SJSA1 (cell line): ENCODE results near the gene HRC. TPM values are rescaled to one million over a fixed set of nuclear protein-coding genes. Genes with fewer than 3 reads are reported as not detected.
"Not testable (repeated sequence)": the region's sequence is repeated elsewhere in the genome, so short reads cannot be mapped to it uniquely, and the experiment has no call there.

ENCODE experiments used
- DNase-seq, 2 experiments: peaks; one replicate each; pipeline ENCODE4 v3.0.0-alpha.2; 2015 to 2020; ENCODE audit warnings: low spot score in 2 of 2, low read depth in 1 of 2
- H3K27ac ChIP-seq: fragments of 250-450 bp; sonication (Bioruptor Pico); 2 replicates; pipeline ENCODE4 v1.5.1; 2020; ENCODE audit warnings: mild to moderate bottlenecking, moderate library complexity
- H3K27me3 ChIP-seq: fragments of 250-450 bp; sonication (Bioruptor Pico); replicated peaks from 2 replicates; pipeline ENCODE4 v1.5.1; 2020; ENCODE audit warnings: mild to moderate bottlenecking, moderate library complexity
- H3K36me3 ChIP-seq: fragments of 250-450 bp; sonication (Bioruptor Pico); 2 replicates; pipeline ENCODE4 v1.5.1; 2020; ENCODE audit warnings: mild to moderate bottlenecking
- H3K4me1 ChIP-seq: fragments of 250-450 bp; sonication (Bioruptor Pico); replicated peaks from 2 replicates; pipeline ENCODE4 v1.6.1; 2021; ENCODE audit warnings: mild to moderate bottlenecking
- H3K4me3 ChIP-seq: fragments of 250-450 bp; sonication (Bioruptor Pico); 2 replicates; pipeline ENCODE4 v1.5.1; 2020; ENCODE audit warnings: mild to moderate bottlenecking
- H3K9me3 ChIP-seq: fragments of 250-450 bp; sonication (Bioruptor Pico); replicated peaks from 2 replicates; pipeline ENCODE4 v1.5.1; 2020; ENCODE audit warnings: mild to moderate bottlenecking
- total RNA-seq: library from RNA; depleted of rRNA; stranded (reverse); fragments of >200 nt; shearing (Covaris generic); gene quantifications from 2 replicates; pipeline ENCODE4 v1.2.3, GENCODE V29; 2014

The HRC gene
- total RNA-seq, 1 experiment from 2014 or later: not detected

DNA sequence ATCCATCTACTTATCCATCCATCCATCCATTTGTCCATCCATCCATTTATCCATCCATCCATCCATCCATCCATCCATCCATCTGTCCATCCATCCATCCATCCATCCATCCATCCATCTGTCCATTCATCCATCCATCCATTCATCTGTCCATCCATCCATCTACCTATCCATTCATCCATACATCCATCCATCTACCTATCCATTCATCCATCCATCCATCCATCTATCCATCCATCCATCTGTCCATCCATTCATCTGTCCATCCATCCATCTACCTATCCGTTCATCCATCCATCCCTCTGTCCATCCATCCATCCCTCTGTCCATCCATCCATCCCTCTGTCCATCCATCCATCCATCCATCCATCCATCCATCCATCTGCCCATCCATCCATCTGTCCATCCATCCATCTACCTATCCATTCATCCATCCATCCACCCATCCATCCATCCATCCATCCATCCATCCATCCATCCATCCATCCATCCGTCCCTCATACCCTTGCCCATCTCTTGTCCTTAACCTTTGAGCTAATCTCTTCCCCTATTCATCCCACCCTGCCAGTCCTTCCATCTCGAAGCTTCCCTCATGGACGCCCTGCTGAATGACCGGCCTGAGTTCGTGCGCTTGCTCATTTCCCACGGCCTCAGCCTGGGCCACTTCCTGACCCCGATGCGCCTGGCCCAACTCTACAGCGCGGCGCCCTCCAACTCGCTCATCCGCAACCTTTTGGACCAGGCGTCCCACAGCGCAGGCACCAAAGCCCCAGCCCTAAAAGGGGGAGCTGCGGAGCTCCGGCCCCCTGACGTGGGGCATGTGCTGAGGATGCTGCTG lies 27.0 kb upstream of the HRC start:
- not testable (repeated sequence) for H3K4me3 ChIP-seq

DNA sequence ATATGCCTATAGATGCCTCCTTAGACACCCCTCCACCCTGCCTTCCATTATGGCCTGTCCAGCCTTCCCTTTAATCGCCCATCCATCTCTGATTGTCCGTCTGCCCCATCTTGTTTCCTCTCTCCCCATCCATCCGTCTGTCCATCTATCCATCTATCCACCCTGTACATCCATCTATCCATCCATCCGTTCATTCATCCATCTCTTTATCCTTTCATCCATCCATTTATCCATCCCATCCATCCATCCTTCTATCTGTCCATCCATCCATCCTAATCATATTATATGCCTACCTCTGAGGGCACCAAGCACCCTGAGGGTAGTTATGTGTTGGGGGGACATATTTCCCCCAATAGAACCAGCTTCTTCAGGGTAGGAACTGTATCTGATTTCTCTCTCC lies 25.5 kb upstream of the HRC start:
- H3K36me3 ChIP-seq: peaks cover 19% of the 10 kb centered on the region
- H3K9me3 ChIP-seq: no peaks in the 10 kb centered on the region; the same call in 1 of the 2 replicates
- H3K4me3 ChIP-seq: no peak overlapping the region
- DNase-seq: no peak
- no peaks in the 10 kb centered on the region for H3K4me1 ChIP-seq
- no peak overlapping the region for H3K27ac ChIP-seq
- H3K27me3 ChIP-seq: no peaks in the 10 kb centered on the region

More for the DNA sequence above, 27.0 kb upstream of the HRC start:
- not testable (repeated sequence) for DNase-seq, H3K4me1 ChIP-seq, H3K27ac ChIP-seq, H3K9me3 ChIP-seq, H3K27me3 ChIP-seq
- H3K36me3 ChIP-seq: peaks cover 19% of the 10 kb centered on the region

DNA sequence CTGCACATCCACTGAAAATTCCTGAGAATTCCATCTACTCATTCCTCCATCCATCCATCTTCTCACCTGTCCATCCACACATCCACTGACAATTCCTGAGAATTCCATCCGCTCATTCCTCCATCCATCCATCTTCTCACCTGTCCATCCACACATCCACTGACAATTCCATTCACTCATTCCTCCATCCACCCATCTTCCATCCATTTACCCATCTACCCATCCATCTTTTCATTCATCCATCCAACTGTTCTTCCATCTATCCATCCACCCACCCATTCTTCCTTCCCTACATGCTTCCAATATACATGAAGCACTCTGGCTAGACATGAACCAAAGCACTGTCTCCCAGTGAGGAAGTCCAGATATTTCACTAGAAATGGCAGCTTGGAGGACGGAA lies 18.0 kb upstream of the HRC start:
- Histone ChIP-seq H3K36me3 (peaks cover 26% of the 10 kb centered on the region), H3K27me3 (no peaks in the 10 kb centered on the region), H3K4me1 (no peaks in the 10 kb centered on the region), H3K4me3 (no peak overlapping the region), H3K27ac (no peak overlapping the region), H3K9me3 (no peaks in the 10 kb centered on the region)
- no peak for DNase-seq

DNA sequence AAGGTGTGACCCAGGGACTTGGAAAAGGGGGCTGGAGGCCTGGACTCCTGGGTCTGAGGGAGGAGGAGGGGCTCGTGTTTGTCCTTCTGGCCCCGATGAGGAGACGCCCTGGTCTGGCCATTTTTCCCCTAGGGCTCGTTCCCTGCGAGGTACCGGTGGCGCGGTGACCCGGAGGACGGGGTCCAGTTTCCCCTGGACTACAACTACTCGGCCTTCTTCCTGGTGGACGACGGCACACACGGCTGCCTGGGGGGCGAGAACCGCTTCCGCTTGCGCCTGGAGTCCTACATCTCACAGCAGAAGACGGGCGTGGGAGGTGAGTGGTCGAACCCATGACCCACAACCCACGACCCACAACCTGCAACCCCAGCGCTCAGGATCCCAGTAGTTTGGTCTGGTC lies 13.2 kb upstream of the HRC start:
- no peak for DNase-seq
- Histone ChIP-seq H3K4me3 (no peak overlapping the region), H3K4me1 (no peaks in the 10 kb centered on the region), H3K9me3 (no peaks in the 10 kb centered on the region), H3K27ac (no peak overlapping the region), H3K27me3 (no peaks in the 10 kb centered on the region), H3K36me3 (peaks cover 34% of the 10 kb centered on the region)

DNA sequence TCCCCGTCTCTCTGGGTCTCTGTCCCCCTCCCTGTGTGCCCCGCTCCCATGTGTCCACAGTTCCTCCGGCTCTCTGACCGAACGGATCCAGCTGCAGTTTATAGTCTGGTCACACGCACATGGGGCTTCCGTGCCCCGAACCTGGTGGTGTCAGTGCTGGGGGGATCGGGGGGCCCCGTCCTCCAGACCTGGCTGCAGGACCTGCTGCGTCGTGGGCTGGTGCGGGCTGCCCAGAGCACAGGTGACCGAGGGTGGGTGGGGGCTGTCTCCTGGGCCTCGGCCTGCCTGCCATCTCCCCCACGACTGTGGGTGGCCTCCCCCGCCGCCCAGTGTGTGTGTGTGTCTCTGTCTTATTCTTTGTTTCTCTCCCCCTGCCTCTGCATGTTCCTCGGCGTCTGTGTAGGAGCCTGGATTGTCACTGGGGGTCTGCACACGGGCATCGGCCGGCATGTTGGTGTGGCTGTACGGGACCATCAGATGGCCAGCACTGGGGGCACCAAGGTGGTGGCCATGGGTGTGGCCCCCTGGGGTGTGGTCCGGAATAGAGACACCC lies 12.7 kb upstream of the HRC start:
- Histone ChIP-seq H3K4me1 (no peaks in the 10 kb centered on the region), H3K36me3 (peaks cover 32% of the 10 kb centered on the region), H3K4me3 (no peak overlapping the region), H3K27ac (no peak overlapping the region), H3K9me3 (no peaks in the 10 kb centered on the region), H3K27me3 (no peaks in the 10 kb centered on the region)
- DNase-seq: no peak

DNA sequence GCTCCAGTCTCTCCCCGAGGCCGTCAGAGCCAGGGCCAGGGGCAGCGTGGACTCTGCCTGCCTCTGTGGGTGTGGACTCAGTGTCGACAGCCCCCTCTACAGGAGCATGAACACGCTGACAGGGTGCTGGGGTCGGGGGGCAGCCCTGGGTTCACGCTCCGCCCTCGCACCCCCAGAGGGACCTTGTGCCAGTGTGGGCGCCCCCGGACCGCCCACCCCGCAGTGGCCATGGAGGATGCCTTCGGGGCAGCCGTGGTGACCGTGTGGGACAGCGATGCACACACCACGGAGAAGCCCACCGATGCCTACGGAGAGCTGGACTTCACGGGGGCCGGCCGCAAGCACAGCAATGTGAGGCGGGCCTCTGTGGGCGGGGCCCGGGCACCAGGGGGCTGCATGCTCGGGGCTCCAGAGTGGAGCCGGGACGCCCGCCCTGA lies 10.7 kb upstream of the HRC start:
- DNase-seq: no peak
- Histone ChIP-seq H3K4me3 (no peak overlapping the region), H3K36me3 (peaks cover 21% of the 10 kb centered on the region), H3K9me3 (no peaks in the 10 kb centered on the region), H3K27me3 (no peaks in the 10 kb centered on the region), H3K27ac (no peak overlapping the region), H3K4me1 (no peaks in the 10 kb centered on the region)

DNA sequence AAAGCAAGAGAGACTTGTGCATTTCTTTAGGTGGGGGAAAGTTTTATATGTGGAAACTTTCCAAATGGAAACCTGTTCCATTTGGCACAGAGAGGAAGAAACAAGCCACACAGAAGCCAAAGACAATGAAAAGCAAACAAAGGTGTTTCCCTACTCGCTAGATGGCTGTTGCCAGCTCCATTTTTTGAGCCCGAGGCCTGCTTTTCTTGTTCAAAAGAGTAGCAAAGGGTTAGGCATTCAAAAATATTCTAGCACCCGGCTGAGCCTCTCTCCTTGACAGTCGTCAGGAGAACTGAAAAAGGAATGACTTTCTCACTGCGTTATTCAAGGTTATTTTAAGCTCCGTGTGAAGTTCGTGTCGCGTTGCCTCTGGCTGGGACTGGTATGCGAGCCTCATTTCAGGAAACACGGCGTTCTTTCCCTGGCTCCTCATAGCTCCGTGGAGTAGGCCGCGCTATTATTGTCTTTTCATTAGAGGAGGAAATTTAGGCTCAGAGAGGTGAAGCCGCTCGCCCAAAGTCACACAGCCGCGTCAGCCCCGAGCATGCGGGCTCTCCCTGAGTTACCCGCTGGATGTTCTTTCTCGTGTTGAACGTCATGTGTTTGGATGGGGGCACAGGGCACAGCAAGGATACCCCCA lies 10.0 kb upstream of the HRC start:
- DNase-seq: no peak
- H3K27ac ChIP-seq: no peak overlapping the region
- no peak overlapping the region for H3K4me3 ChIP-seq
- H3K27me3 ChIP-seq: no peaks in the 10 kb centered on the region
- no peaks in the 10 kb centered on the region for H3K9me3 ChIP-seq
- no peaks in the 10 kb centered on the region for H3K4me1 ChIP-seq
- H3K36me3 ChIP-seq: peaks cover 15% of the 10 kb centered on the region

DNA sequence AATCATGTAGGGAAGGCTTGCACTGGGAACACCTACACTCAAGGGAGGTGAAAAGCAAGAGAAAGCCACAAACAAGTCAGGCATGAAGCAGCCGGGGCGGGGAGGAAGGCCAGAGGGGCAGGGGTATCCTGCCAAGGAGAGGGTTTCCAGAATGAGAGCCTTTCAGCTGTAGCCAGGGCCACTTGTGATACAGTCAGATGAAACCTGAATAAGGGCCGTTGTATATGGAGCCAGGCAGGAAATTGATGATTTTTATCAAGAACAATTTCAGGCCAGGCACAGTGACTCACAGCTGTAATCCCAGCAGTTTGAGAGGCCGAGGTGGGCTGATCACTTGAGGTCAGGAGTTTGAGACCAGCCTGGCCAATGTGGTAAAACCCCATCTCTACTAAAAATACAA lies 6.8 kb upstream of the HRC start:
- Histone ChIP-seq H3K4me3 (no peak overlapping the region), H3K27ac (no peak overlapping the region), H3K27me3 (no peaks in the 10 kb centered on the region), H3K36me3 (peaks cover 6% of the 10 kb centered on the region; the same call in 1 of the 2 replicates), H3K4me1 (peaks cover 8% of the 10 kb centered on the region; the same call in 1 of the 2 replicates), H3K9me3 (no peaks in the 10 kb centered on the region)
- DNase-seq: no peak

DNA sequence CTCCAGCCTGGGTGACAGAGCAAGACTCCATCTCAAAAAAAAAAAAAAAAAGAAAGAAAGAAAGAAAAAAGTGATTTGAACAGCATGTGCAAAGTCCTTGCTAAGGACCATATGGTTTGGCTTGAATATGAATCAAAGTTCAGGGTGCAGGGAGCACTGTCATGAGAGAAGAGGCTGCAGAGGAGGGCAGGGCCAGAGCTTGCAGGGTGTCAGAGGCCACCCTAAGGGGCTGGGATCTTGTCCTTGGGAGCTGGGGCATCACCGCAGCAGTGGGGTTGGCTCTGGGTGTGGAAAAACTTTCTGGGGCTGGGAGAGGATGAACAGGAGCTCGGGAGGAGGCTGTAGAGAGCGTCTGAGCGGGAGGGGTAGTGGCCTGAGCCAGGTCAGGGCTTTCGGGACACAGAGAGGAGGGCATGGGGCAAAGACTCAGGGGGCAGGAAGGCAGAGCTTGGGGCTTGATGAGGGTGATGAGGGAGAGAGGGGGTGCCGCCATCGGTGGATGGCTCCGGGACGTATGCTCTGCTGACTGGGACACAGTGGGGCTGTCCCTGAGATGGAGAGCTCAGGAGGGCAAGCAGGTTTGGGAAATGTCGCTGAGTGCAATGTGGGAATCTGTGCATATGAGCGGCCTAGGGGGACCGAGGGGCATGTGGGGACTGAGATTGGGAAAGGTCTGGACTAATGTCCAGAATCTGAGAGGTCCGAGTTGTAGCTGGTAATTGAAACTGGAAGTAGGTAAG lies 5.4 kb upstream of the HRC start:
- Histone ChIP-seq H3K4me1 (peaks cover 8% of the 10 kb centered on the region; the same call in 1 of the 2 replicates), H3K9me3 (no peaks in the 10 kb centered on the region), H3K36me3 (peaks cover 2% of the 10 kb centered on the region; the same call in 1 of the 2 replicates), H3K4me3 (no peak overlapping the region), H3K27ac (no peak overlapping the region), H3K27me3 (no peaks in the 10 kb centered on the region)
- no peak for DNase-seq

DNA sequence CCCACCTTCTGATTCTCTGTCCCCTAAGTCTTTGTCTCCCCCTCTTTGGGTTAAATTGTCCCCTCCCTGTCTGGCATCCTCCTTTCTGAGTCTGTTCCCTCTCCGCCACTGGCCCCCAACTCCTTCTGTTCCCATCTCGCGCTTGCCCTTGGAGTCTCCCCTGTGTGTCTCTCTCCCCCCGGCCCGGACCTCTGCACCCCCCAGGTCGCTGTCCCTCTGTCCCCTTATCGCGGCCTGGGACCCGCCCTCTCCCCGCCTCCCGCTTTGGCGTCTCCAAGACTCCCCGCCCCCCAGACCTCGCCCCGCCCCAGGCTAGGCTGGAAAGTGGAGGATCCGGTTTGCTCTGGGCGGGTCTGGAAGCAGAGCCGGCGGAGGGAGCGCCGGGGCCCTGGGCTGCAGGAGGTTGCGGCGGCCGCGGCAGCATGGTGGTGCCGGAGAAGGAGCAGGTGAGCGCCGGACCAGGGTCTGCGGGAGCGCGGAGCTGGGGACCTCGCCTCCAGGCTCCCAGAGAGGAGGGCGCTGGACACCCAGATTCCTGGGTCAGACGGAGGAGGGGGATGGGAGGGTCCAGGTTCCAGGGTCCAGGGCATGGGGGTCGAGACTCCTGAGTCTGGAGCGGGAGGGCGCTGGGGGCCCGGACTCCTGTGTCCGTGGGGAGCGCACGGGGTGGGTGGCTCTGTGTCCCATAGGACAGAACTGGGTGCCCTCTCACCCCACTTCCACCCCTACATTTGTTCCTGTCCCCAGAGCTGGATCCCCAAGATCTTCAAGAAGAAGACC lies 2.4 kb upstream of the HRC start, which contains the start of gene TRPM4:
TRPM4 (plus strand) TSS at position 348 of the 780 bp plus-strand sequence; CDS start at position 423, 75 bp downstream.
- peak within 1 kb of the TSS; percentile 34; the same call in 1 of the 2 replicates for H3K27ac ChIP-seq
- peak; percentile 60 to 91 for DNase-seq

DNA sequence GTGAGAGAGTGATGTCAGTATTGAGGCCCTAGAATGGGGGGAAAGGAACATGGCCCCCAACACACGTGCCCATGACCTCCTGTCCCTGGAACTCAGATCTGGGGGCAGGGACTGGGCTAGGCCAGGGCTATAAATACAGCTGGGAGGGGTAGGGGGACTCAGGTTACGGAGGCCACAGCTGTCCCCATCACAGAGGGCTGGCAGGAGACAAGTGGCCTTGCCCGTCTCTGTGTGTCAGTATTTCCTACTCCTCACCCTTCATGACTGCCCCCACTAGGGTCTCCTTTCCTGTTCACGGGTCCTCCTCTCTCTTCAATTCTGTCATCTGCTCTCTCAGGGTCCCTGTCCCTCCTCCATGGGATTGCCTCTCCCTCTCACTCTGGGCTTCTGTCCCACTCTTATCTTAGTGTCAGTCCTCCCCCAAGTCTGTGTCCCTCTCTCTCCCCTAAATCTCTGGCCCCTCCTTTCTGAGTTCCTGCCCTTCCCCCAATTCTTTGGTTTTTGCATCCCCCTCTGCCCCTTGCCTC lies 687 bp upstream of the HRC start:
- Histone ChIP-seq H3K4me3 (no peak overlapping the region), H3K27ac (no peak overlapping the region), H3K4me1 (peaks cover 15% of the 10 kb centered on the region), H3K27me3 (no peaks in the 10 kb centered on the region), H3K9me3 (peaks cover 2% of the 10 kb centered on the region; the same call in 1 of the 2 replicates), H3K36me3 (no peaks in the 10 kb centered on the region)
- DNase-seq: no peak

More for the DNA sequence above, 2.4 kb upstream of the HRC start, which contains the start of gene TRPM4:
- H3K36me3 ChIP-seq: no peaks in the 10 kb centered on the region; the same call in 1 of the 2 replicates
- H3K9me3 ChIP-seq: no peaks in the 10 kb centered on the region
- H3K4me1 ChIP-seq: peaks cover 8% of the 10 kb centered on the region; the same call in 1 of the 2 replicates
- peak within 1 kb of the TSS; percentile 85 for H3K4me3 ChIP-seq
- no peaks in the 10 kb centered on the region for H3K27me3 ChIP-seq

DNA sequence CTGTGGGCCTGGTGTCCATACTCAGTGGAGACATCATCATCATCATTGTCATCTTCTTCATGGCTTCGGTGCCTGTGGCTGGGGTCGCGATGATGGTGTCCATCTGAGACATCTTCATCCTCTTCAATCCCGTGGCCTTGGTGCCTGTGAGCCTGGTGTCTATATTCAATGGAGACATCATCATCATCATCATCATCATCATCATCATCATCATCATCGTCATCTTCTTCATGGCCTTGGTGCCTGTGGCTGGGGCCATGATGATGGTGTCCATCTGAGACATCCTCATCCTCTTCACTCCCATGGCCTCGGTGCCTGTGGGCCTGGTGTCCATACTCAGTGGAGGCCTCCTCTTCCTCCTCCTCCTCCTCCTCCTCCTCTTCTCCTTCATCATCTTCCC lies 917 bp downstream of the HRC start:
- H3K4me1 ChIP-seq: peaks cover 29% of the 10 kb centered on the region

More for the DNA sequence above, 917 bp downstream of the HRC start:
- Histone ChIP-seq H3K27me3 (no peaks in the 10 kb centered on the region), H3K4me3 (no peak overlapping the region), H3K27ac (no peak overlapping the region), H3K36me3 (no peaks in the 10 kb centered on the region), H3K9me3 (peaks cover 2% of the 10 kb centered on the region; the same call in 1 of the 2 replicates)
- DNase-seq: no peak
